WTC11 (cell line): ENCODE measurements around the gene CAMKK2. TPM values are rescaled to one million over a fixed set of nuclear protein-coding genes. Genes with fewer than 3 reads are reported as not detected.

Source experiments
- ATAC-seq: fragments of 200-7000 bp; cut with Tn5 transposase; 2 replicates; pipeline ENCODE4 v1.10.0; 2021; ENCODE audit warnings: mild to moderate bottlenecking, moderate library complexity
- CTCF ChIA-PET: fragments of 300-600 bp; sonication (Branson Sonifier 250); formaldehyde crosslinking; loops from one replicate; lab custom pipeline; 2021; ENCODE audit warnings: antibody characterized with exemption; lab: Charles Lee
- POLR2A ChIA-PET: fragments of 350-600 bp; sonication (Branson Sonifier 250); formaldehyde crosslinking; loops from one replicate; lab custom pipeline; 2021; ENCODE audit warnings: antibody characterized with exemption; lab: Charles Lee
- DNase-seq: peaks from one replicate; pipeline ENCODE4 v3.0.0; 2021; ENCODE audit warnings: low spot score
- H3K27ac Mint-ChIP-seq: 2 replicates; pipeline ENCODE4 v1.8.0; 2021; ENCODE audit warnings: mixed read lengths
- H3K27me3 Mint-ChIP-seq: 2 replicates; pipeline ENCODE4 v1.8.0; 2021; ENCODE audit warnings: low read depth, mild to moderate bottlenecking, moderate library complexity, mixed read lengths
- H3K36me3 Mint-ChIP-seq: 2 replicates; pipeline ENCODE4 v1.8.0; 2021; ENCODE audit warnings: mixed read lengths
- H3K4me1 Mint-ChIP-seq: 2 replicates; pipeline ENCODE4 v1.8.0; 2022; ENCODE audit warnings: mixed read lengths
- H3K4me3 Mint-ChIP-seq: 2 replicates; pipeline ENCODE4 v1.8.0; 2021; ENCODE audit warnings: mild to moderate bottlenecking, moderate library complexity, mixed read lengths
- H3K9me3 Mint-ChIP-seq: 2 replicates; pipeline ENCODE4 v1.8.0; 2021; ENCODE audit warnings: mixed read lengths
- CREM ChIP-seq: sonication (generic); formaldehyde crosslinking; IDR thresholded peaks from 2 replicates; pipeline ENCODE4 v1.8.1; 2022; ENCODE audit warnings: mild to moderate bottlenecking, missing genetic modification reagents, moderate library complexity
- E2F4 ChIP-seq: sonication (generic); formaldehyde crosslinking; IDR thresholded peaks from 2 replicates; pipeline ENCODE4 v1.8.1; 2022; ENCODE audit warnings: low read depth, mild to moderate bottlenecking, moderate library complexity, missing genetic modification reagents, borderline replicate concordance
- EMX1 ChIP-seq: fragments of 250-450 bp; sonication (Bioruptor Pico); IDR thresholded peaks from 2 replicates; pipeline ENCODE4 v1.8.0; 2021; ENCODE audit warnings: mild to moderate bottlenecking
- MAX ChIP-seq: sonication (generic); formaldehyde crosslinking; IDR thresholded peaks from 2 replicates; pipeline ENCODE4 v1.8.0; 2022; ENCODE audit warnings: mild to moderate bottlenecking, missing genetic modification reagents
- NFE2L1 ChIP-seq: sonication (generic); formaldehyde crosslinking; IDR thresholded peaks from 2 replicates; pipeline ENCODE4 v1.8.1; 2023; ENCODE audit warnings: missing genetic modification reagents
- NFYB ChIP-seq: sonication (generic); formaldehyde crosslinking; conservative IDR thresholded peaks from 2 replicates; pipeline ENCODE4 v1.8.0; 2022; ENCODE audit warnings: low read depth, missing genetic modification reagents
- RORB ChIP-seq: fragments of 250-450 bp; sonication (Bioruptor Pico); IDR thresholded peaks from 2 replicates; pipeline ENCODE4 v1.9.0; 2021; ENCODE audit warnings: mild to moderate bottlenecking
- STAT6 ChIP-seq: sonication (generic); formaldehyde crosslinking; conservative IDR thresholded peaks from 2 replicates; pipeline ENCODE4 v1.8.1; 2023; ENCODE audit warnings: mild to moderate bottlenecking, low read depth, missing genetic modification reagents, moderate library complexity
- TEAD4 ChIP-seq: sonication (generic); formaldehyde crosslinking; IDR thresholded peaks from 2 replicates; pipeline ENCODE4 v1.8.0; 2022; ENCODE audit warnings: mild to moderate bottlenecking, missing genetic modification reagents
- ZNF396 ChIP-seq: fragments of 250-450 bp; sonication (Bioruptor Pico); IDR thresholded peaks from 2 replicates; pipeline ENCODE4 v1.8.0; 2021; ENCODE audit warnings: mild to moderate bottlenecking, moderate library complexity, borderline replicate concordance
- ZNF425 ChIP-seq: fragments of 250-450 bp; sonication (Bioruptor Pico); conservative IDR thresholded peaks from 2 replicates; pipeline ENCODE4 v1.9.0; 2021; ENCODE audit warnings: mild to moderate bottlenecking
- ZNF532 ChIP-seq: fragments of 250-450 bp; sonication (Bioruptor Pico); IDR thresholded peaks from 2 replicates; pipeline ENCODE4 v1.9.0; 2021; ENCODE audit warnings: mild to moderate bottlenecking, borderline replicate concordance
- total RNA-seq: library from RNA; stranded (reverse); gene quantifications from 3 replicates; pipeline ENCODE4 v1.2.3, GENCODE V29; 2021
- TF ChIP-seq, protein P1 (sequence below): fragments of 250-450 bp; sonication (Bioruptor Pico); IDR thresholded peaks from 2 replicates; pipeline ENCODE4 v1.9.0; 2021; ENCODE audit warnings: moderate library complexity, mild to moderate bottlenecking, inconsistent platforms, borderline replicate concordance
- TF ChIP-seq, protein P2 (sequence below): sonication (generic); formaldehyde crosslinking; IDR thresholded peaks from 2 replicates; pipeline ENCODE4 v1.8.0; 2022; ENCODE audit warnings: mild to moderate bottlenecking, missing genetic modification reagents

The CAMKK2 gene
- total RNA-seq, 1 experiment from 2014 or later = 36.5 TPM

- H3K36me3 Mint-ChIP-seq = peaks cover 48% of the 10 kb centered on the region
- TF ChIP-seq, protein P1, sequence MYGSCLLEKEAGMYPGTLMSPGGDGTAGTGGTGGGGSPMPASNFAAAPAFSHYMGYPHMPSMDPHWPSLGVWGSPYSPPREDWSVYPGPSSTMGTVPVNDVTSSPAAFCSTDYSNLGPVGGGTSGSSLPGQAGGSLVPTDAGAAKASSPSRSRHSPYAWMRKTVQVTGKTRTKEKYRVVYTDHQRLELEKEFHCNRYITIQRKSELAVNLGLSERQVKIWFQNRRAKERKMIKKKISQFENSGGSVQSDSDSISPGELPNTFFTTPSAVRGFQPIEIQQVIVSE (CRISPR knock-in tag) = no peak
- no peak for TF ChIP-seq E2F4 (CRISPR knock-in tag)
- TF ChIP-seq EMX1 (CRISPR knock-in tag) = no peak
- TF ChIP-seq, protein P2, sequence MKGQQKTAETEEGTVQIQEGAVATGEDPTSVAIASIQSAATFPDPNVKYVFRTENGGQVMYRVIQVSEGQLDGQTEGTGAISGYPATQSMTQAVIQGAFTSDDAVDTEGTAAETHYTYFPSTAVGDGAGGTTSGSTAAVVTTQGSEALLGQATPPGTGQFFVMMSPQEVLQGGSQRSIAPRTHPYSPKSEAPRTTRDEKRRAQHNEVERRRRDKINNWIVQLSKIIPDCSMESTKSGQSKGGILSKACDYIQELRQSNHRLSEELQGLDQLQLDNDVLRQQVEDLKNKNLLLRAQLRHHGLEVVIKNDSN = no peak
- TF ChIP-seq STAT6 (CRISPR knock-in tag) = no peak
- TF ChIP-seq NFE2L1 (CRISPR knock-in tag) = no peak
- no peak for TF ChIP-seq RORB
- no peak for TF ChIP-seq ZNF396 (CRISPR knock-in tag)
- TF ChIP-seq ZNF532 (CRISPR knock-in tag) = no peak
- no peak for TF ChIP-seq CREM (CRISPR knock-in tag)
- TF ChIP-seq NFYB (CRISPR knock-in tag) = no peak
- no peak for TF ChIP-seq TEAD4 (CRISPR knock-in tag)
- no peak for TF ChIP-seq ZNF425 (CRISPR knock-in tag)
- no peak for TF ChIP-seq MAX (CRISPR knock-in tag)
- TF ChIP-seq, all 79 proteins: peak for 0
- peaks cover 12% of the 10 kb centered on the region for H3K9me3 Mint-ChIP-seq
- ChIA-PET CTCF (interaction anchor here (0.9 kb wide), 1 partner anchor 12 kb away, joined by 3 read pairs; no protein-coding TSS in a partner anchor), POLR2A (no interaction called here)
- H3K4me1 Mint-ChIP-seq = no peaks in the 10 kb centered on the region
- H3K4me3 Mint-ChIP-seq = no peak overlapping the region
- ATAC-seq (no peak), DNase-seq (no peak)
- H3K27ac Mint-ChIP-seq = no peak overlapping the region
- no peaks in the 10 kb centered on the region for H3K27me3 Mint-ChIP-seq
Observed at GRCh38 chr12:121250359-121250758, 46.1 kb downstream of the CAMKK2 start.
